A673 (cell line): ENCODE results near the gene AKR1C1. TPM values are rescaled to one million over a fixed set of nuclear protein-coding genes. Genes with fewer than 3 reads are reported as not detected.
"Not testable (repeated sequence)": the region's sequence is repeated elsewhere in the genome, so short reads cannot be mapped to it uniquely, and the experiment has no call there.

Experiments used
- BruUV-seq: library from RNA; stranded (reverse); fragments of 400-500 nt; replicated peaks from 2 replicates; lab custom pipeline; 2021; lab: Mats Ljungman, UMichigan
- CTCF ChIA-PET: fragments of 300-600 bp; sonication (Branson Sonifier 250); formaldehyde crosslinking; loops from one replicate; lab custom pipeline; 2022; ENCODE audit warnings: antibody characterized with exemption; lab: Charles Lee
- POLR2A ChIA-PET: fragments of 300-600 bp; sonication (Branson Sonifier 250); formaldehyde crosslinking; loops from one replicate; lab custom pipeline; 2022; ENCODE audit warnings: antibody characterized with exemption; ENCODE audit not compliant: low non-redundant PET; lab: Charles Lee
- DNase-seq: peaks from one replicate; pipeline ENCODE4 v3.0.0-alpha.2; 2015; ENCODE audit warnings: low spot score
- H3K27ac ChIP-seq: fragments of 200-600 bp; sonication (generic); 2 replicates; pipeline ENCODE4 v1.5.1; 2016; ENCODE audit warnings: mixed run types, low read depth, mild to moderate bottlenecking, mixed read lengths, antibody characterized with exemption, low read length; ENCODE audit not compliant: poor library complexity, severe bottlenecking
- H3K27me3 ChIP-seq: fragments of 200-600 bp; sonication (generic); replicated peaks from 2 replicates; pipeline ENCODE4 v1.6.1; 2017; ENCODE audit warnings: mixed run types, low read depth, mild to moderate bottlenecking, mixed read lengths, antibody characterized with exemption, low read length; ENCODE audit not compliant: insufficient read depth, poor library complexity
- H3K36me3 ChIP-seq: fragments of 200-600 bp; sonication (generic); 2 replicates; pipeline ENCODE4 v1.6.1; 2016; ENCODE audit warnings: mixed run types, mild to moderate bottlenecking, mixed read lengths, antibody characterized with exemption, low read length; ENCODE audit not compliant: insufficient read depth, poor library complexity, severe bottlenecking
- H3K4me1 ChIP-seq: fragments of 200-600 bp; sonication (generic); 2 replicates; pipeline ENCODE4 v1.6.1; 2017; ENCODE audit warnings: mixed run types, mild to moderate bottlenecking, mixed read lengths, antibody characterized with exemption, low read length; ENCODE audit not compliant: insufficient read depth, poor library complexity, severe bottlenecking
- H3K4me3 ChIP-seq: fragments of 200-600 bp; sonication (generic); 2 replicates; pipeline ENCODE4 v1.5.1; 2016; ENCODE audit warnings: low read depth, mixed run types, mild to moderate bottlenecking, mixed read lengths, low read length; ENCODE audit not compliant: poor library complexity, severe bottlenecking
- H3K9me3 ChIP-seq: fragments of 200-600 bp; sonication (generic); 2 replicates; pipeline ENCODE4 v1.6.1; 2016; ENCODE audit warnings: mixed run types, low read depth, mild to moderate bottlenecking, mixed read lengths, antibody characterized with exemption, low read length; ENCODE audit not compliant: poor library complexity, severe bottlenecking
- EZH2 ChIP-seq: fragments of 200-600 bp; sonication (generic); IDR thresholded peaks from 2 replicates; pipeline ENCODE4 v1.6.1; 2017; ENCODE audit warnings: borderline replicate concordance, low read depth, mild to moderate bottlenecking, mixed read lengths, antibody characterized with exemption, low read length; ENCODE audit not compliant: poor library complexity, severe bottlenecking
- intact Hi-C: fragments of 100-400 bp; cut with micrococcal nuclease; formaldehyde crosslinking; loops from one replicate; pipeline ENCODE4 v1.10.0; 2022; ENCODE audit not compliant: unreplicated experiment
- total RNA-seq: library from RNA; stranded (reverse); gene quantifications from 2 replicates; pipeline ENCODE4 v1.2.3, GENCODE V29; 2021
- TF ChIP-seq, protein P1 (sequence below): fragments of 300-800, 200-600 bp; sonication (generic); conservative IDR thresholded peaks from 2 replicates; pipeline ENCODE4 v1.5.1; 2017; ENCODE audit warnings: low read depth, mild to moderate bottlenecking, antibody characterized with exemption, low read length, moderate library complexity, mixed read lengths

Gene AKR1C1
- total RNA-seq, 1 experiment from 2014 or later = 9.8 TPM

DNA sequence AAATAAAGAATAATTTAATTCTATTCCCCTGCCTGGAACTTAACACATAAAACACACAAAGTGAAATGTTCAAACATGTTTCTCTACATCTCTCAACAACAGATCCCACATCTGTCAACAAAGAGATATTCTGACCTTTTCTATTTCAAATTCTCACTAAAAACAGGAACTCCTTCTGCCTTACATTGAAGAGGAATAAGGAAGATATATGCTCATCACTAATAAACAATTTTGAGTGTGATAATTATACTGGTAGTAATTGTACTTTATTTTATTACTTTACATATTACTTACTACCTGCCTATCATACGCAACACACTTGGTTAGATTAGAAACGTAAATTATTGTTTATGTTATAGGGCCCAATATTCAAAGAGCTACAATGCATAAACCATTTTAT, 27.0 kb downstream of the AKR1C1 start:
- H3K4me1 ChIP-seq = no peaks in the 10 kb centered on the region
- TF ChIP-seq, protein P1, sequence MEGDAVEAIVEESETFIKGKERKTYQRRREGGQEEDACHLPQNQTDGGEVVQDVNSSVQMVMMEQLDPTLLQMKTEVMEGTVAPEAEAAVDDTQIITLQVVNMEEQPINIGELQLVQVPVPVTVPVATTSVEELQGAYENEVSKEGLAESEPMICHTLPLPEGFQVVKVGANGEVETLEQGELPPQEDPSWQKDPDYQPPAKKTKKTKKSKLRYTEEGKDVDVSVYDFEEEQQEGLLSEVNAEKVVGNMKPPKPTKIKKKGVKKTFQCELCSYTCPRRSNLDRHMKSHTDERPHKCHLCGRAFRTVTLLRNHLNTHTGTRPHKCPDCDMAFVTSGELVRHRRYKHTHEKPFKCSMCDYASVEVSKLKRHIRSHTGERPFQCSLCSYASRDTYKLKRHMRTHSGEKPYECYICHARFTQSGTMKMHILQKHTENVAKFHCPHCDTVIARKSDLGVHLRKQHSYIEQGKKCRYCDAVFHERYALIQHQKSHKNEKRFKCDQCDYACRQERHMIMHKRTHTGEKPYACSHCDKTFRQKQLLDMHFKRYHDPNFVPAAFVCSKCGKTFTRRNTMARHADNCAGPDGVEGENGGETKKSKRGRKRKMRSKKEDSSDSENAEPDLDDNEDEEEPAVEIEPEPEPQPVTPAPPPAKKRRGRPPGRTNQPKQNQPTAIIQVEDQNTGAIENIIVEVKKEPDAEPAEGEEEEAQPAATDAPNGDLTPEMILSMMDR = no peak
- TF ChIP-seq EZH2 = no peak
- H3K27me3 ChIP-seq = no peaks in the 10 kb centered on the region
- ChIA-PET CTCF (no interaction called here), POLR2A (no interaction called here)
- H3K36me3 ChIP-seq = peaks cover 4% of the 10 kb centered on the region
- no peak overlapping the region for H3K27ac ChIP-seq
- BruUV-seq = no TSS peak
- intact Hi-C loops = no loop called here
- H3K4me3 ChIP-seq = no peak overlapping the region
- no peak for DNase-seq
- no peaks in the 10 kb centered on the region for H3K9me3 ChIP-seq

DNA sequence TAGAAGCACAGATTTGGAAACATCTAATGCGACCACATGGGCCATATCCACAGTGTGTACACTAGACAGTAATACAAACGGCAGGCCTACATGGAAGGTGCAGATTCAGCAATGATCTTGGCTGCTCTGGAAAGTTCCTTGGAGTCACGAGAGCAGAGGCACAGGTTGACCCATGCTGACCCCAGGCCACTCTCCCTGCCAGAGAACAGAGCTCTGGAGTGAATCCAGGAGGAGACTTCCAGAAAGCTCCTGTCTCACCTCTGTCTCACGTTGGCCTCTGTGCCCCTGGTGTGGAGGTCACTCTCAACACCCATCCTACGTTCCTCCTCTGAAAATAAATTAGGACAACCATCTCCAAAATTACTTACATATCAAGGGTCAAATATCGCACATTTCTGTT, 28.2 kb downstream of the AKR1C1 start:
- H3K9me3 ChIP-seq, H3K27ac ChIP-seq, CTCF ChIA-PET, DNase-seq, intact Hi-C loops, POLR2A ChIA-PET, H3K4me3 ChIP-seq, H3K27me3 ChIP-seq, H3K4me1 ChIP-seq, H3K36me3 ChIP-seq, BruUV-seq: not testable (repeated sequence)

DNA sequence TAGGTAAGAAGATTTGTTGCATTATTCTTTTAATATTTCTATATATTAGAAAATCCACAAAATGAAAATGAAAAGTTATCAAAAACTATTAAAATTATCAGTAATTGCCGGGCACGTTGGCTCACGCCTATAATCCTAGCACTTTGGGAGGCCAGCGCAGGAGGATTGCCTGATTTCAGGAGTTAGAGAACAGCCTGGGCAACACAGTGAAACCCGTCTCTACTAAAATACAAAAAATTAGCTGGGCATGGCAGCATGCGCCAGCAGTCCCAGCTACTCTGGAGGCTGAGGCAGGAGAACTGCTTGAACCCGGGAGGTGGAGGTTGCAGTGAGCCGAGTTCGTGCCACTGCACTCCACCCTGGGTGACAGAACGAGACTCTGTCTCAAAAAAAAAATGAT, 29.3 kb downstream of the AKR1C1 start:
- H3K4me1 ChIP-seq, POLR2A ChIA-PET, CTCF ChIA-PET, H3K36me3 ChIP-seq, BruUV-seq, intact Hi-C loops, H3K4me3 ChIP-seq, H3K27ac ChIP-seq, H3K27me3 ChIP-seq, H3K9me3 ChIP-seq, DNase-seq: not testable (repeated sequence)

DNA sequence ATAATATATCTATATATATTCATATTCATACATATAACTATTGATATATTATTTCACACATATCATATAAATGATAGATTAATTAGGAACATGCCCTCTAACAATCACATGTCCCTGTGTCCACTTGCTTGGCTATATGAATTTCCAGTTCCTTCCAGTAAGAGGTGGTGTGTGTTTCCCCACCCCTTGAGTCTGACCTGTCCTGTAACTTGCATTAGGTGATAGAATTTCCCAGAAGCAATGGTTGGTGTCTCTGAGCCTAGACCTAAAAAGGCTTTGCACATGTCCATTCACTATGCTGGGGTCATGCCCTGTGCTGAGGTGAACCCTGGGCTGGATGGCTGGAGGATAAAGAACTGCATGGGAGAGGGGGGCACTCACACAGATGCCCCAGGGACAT, 31.0 kb downstream of the AKR1C1 start:
- H3K9me3 ChIP-seq, H3K36me3 ChIP-seq, CTCF ChIA-PET, DNase-seq, intact Hi-C loops, H3K27me3 ChIP-seq, H3K4me3 ChIP-seq, BruUV-seq, POLR2A ChIA-PET, H3K4me1 ChIP-seq, H3K27ac ChIP-seq: not testable (repeated sequence)

DNA sequence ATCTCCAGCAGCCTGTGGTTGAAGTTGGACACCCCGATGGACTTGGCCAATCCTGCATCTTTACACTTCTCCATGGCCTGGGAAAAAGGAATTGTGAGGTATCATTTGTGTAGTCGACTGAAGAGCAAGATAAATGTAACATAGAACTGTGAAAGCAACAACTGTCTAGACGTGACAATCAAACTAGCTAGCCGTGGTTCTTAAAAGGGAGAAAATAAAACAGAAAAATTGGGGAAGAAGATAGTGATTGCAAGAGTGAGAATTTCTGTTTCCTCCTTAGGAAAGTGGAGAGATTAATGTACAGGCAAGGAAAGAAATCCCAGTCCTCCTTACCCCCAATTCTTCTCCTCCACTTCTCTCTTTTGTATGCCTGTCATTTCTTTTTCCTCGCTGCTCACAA, 35.5 kb downstream of the AKR1C1 start:
- no peak overlapping the region for H3K4me3 ChIP-seq
- TF ChIP-seq, protein P1 = no peak
- no peak for TF ChIP-seq EZH2
- no peak for DNase-seq
- no peaks in the 10 kb centered on the region for H3K4me1 ChIP-seq
- intact Hi-C loops = no loop called here
- no peak overlapping the region for H3K27ac ChIP-seq
- ChIA-PET CTCF (no interaction called here), POLR2A (no interaction called here)
- H3K27me3 ChIP-seq = no peaks in the 10 kb centered on the region
- no TSS peak for BruUV-seq
- H3K36me3 ChIP-seq = no peaks in the 10 kb centered on the region
- no peaks in the 10 kb centered on the region for H3K9me3 ChIP-seq
